Activated naive CD8-positive, alpha-beta T cell (primary cell): Measurements from ENCODE around the gene ZNF121.
"Not testable (repeated sequence)": the region's sequence is repeated elsewhere in the genome, so short reads cannot be mapped to it uniquely, and the experiment has no call there.

Source experiments
- H3K27ac Mint-ChIP-seq: one replicate; pipeline ENCODE4 v1.8.0; 2021; ENCODE audit warnings: mixed read lengths
- H3K27me3 Mint-ChIP-seq: one replicate; pipeline ENCODE4 v1.8.0; 2021; ENCODE audit warnings: mixed read lengths
- H3K36me3 Mint-ChIP-seq: one replicate; pipeline ENCODE4 v1.8.0; 2021; ENCODE audit warnings: mixed read lengths
- H3K4me1 Mint-ChIP-seq: one replicate; pipeline ENCODE4 v1.8.0; 2021; ENCODE audit warnings: low read depth, mixed read lengths
- H3K4me3 Mint-ChIP-seq: one replicate; pipeline ENCODE4 v1.8.0; 2021; ENCODE audit warnings: mild to moderate bottlenecking, mixed read lengths
- H3K9me3 Mint-ChIP-seq: one replicate; pipeline ENCODE4 v1.8.0; 2021; ENCODE audit warnings: low read depth, mixed read lengths

The ZNF121 gene

GRCh38 chr19:9584073-9584833, at the start of gene ZNF121:
Gene ZNF121, minus strand, starts transcription at chr19:9584504. Its CDS starts 16,407 bp downstream, at chr19:9568097.
- peaks cover 22% of the 10 kb centered on the region for H3K36me3 Mint-ChIP-seq
- H3K4me1 Mint-ChIP-seq, result peaks cover 36% of the 10 kb centered on the region
- peak within 1 kb of the TSS; percentile 96 for H3K27ac Mint-ChIP-seq
- peaks cover 2% of the 10 kb centered on the region for H3K27me3 Mint-ChIP-seq
- H3K4me3 Mint-ChIP-seq, result peak within 1 kb of the TSS; percentile 94
- H3K9me3 Mint-ChIP-seq, result no peaks in the 10 kb centered on the region

- H3K27ac Mint-ChIP-seq, result no peak overlapping the region
- peaks cover 4% of the 10 kb centered on the region for H3K4me1 Mint-ChIP-seq
- no peaks in the 10 kb centered on the region for H3K27me3 Mint-ChIP-seq
- no peak overlapping the region for H3K4me3 Mint-ChIP-seq
- H3K9me3 Mint-ChIP-seq, result no peaks in the 10 kb centered on the region
- peaks cover 10% of the 10 kb centered on the region for H3K36me3 Mint-ChIP-seq
Observed at GRCh38 chr19:9627856-9628255, 43.6 kb upstream of the ZNF121 start.

- Mint-ChIP-seq H3K36me3 (peaks cover 12% of the 10 kb centered on the region), H3K4me3 (peak overlapping the region; percentile 76), H3K9me3 (no peaks in the 10 kb centered on the region), H3K4me1 (peaks cover 23% of the 10 kb centered on the region), H3K27me3 (no peaks in the 10 kb centered on the region), H3K27ac (peak overlapping the region; percentile 75)
Observed at GRCh38 chr19:9622531-9622930, 38.2 kb upstream of the ZNF121 start.

- Mint-ChIP-seq H3K27me3 (no peaks in the 10 kb centered on the region), H3K4me3 (peak within 1 kb of the TSS; percentile 99), H3K27ac (peak within 1 kb of the TSS; percentile 100), H3K36me3 (peaks cover 14% of the 10 kb centered on the region), H3K4me1 (peaks cover 23% of the 10 kb centered on the region), H3K9me3 (no peaks in the 10 kb centered on the region)
Observed at GRCh38 chr19:9621156-9622037, 37.1 kb upstream of the ZNF121 start, which contains the start of gene ZNF561. Gene ZNF561, minus strand, starts transcription at chr19:9621232. Its CDS starts 1,776 bp downstream, at chr19:9619456.

GRCh38 chr19:9620842-9621155, 36.5 kb upstream of the ZNF121 start:
- Mint-ChIP-seq H3K27ac (peak overlapping the region; percentile 100), H3K4me3 (peak overlapping the region; percentile 99), H3K4me1 (peaks cover 21% of the 10 kb centered on the region), H3K9me3 (no peaks in the 10 kb centered on the region), H3K27me3 (no peaks in the 10 kb centered on the region), H3K36me3 (peaks cover 14% of the 10 kb centered on the region)

- Mint-ChIP-seq H3K36me3 (peaks cover 33% of the 10 kb centered on the region), H3K4me3 (no peak overlapping the region), H3K9me3 (no peaks in the 10 kb centered on the region), H3K4me1 (peaks cover 8% of the 10 kb centered on the region), H3K27me3 (no peaks in the 10 kb centered on the region), H3K27ac (no peak overlapping the region)
Observed at GRCh38 chr19:9615844-9616243, 31.5 kb upstream of the ZNF121 start.

GRCh38 chr19:9610484-9611113, 26.3 kb upstream of the ZNF121 start:
- Mint-ChIP-seq H3K27ac (no peak overlapping the region), H3K27me3 (no peaks in the 10 kb centered on the region), H3K4me3 (no peak overlapping the region), H3K9me3 (peaks cover 9% of the 10 kb centered on the region), H3K4me1 (peaks cover 1% of the 10 kb centered on the region), H3K36me3 (peaks cover 48% of the 10 kb centered on the region)

GRCh38 chr19:9608912-9609311, 24.6 kb upstream of the ZNF121 start:
- Mint-ChIP-seq H3K9me3 (peaks cover 9% of the 10 kb centered on the region), H3K4me3 (no peak overlapping the region), H3K27ac (no peak overlapping the region), H3K36me3 (peaks cover 42% of the 10 kb centered on the region), H3K27me3 (no peaks in the 10 kb centered on the region), H3K4me1 (no peaks in the 10 kb centered on the region)

- Mint-ChIP-seq H3K36me3 (peaks cover 6% of the 10 kb centered on the region), H3K4me1 (no peaks in the 10 kb centered on the region), H3K9me3 (no peaks in the 10 kb centered on the region), H3K27me3 (peaks cover 6% of the 10 kb centered on the region), H3K27ac (peak overlapping the region; percentile 58), H3K4me3 (no peak overlapping the region)
Observed at GRCh38 chr19:9597027-9597426, 12.7 kb upstream of the ZNF121 start.

- no peak overlapping the region for H3K4me3 Mint-ChIP-seq
- no peak overlapping the region for H3K27ac Mint-ChIP-seq
- H3K4me1 Mint-ChIP-seq, result peaks cover 15% of the 10 kb centered on the region
- H3K9me3 Mint-ChIP-seq, result no peaks in the 10 kb centered on the region
- peaks cover 5% of the 10 kb centered on the region for H3K36me3 Mint-ChIP-seq
- peaks cover 2% of the 10 kb centered on the region for H3K27me3 Mint-ChIP-seq
Observed at GRCh38 chr19:9586764-9587163, 2.5 kb upstream of the ZNF121 start.

- peak overlapping the region; percentile 85 for H3K27ac Mint-ChIP-seq
- not testable (repeated sequence) for H3K9me3 Mint-ChIP-seq, H3K27me3 Mint-ChIP-seq
- peaks cover 34% of the 10 kb centered on the region for H3K36me3 Mint-ChIP-seq
- H3K4me3 Mint-ChIP-seq, result peak overlapping the region; percentile 88
- peaks cover 45% of the 10 kb centered on the region for H3K4me1 Mint-ChIP-seq
Observed at GRCh38 chr19:9582081-9582725, 2.1 kb downstream of the ZNF121 start.

- Mint-ChIP-seq H3K4me3 (peak overlapping the region; percentile 88), H3K27me3 (no peaks in the 10 kb centered on the region), H3K27ac (peak overlapping the region; percentile 83), H3K4me1 (peaks cover 48% of the 10 kb centered on the region), H3K9me3 (peaks cover 3% of the 10 kb centered on the region), H3K36me3 (peaks cover 44% of the 10 kb centered on the region)
Observed at GRCh38 chr19:9580728-9581127, 3.6 kb downstream of the ZNF121 start.

GRCh38 chr19:9570255-9570654, 14.0 kb downstream of the ZNF121 start:
- peaks cover 30% of the 10 kb centered on the region for H3K9me3 Mint-ChIP-seq
- peaks cover 61% of the 10 kb centered on the region for H3K36me3 Mint-ChIP-seq
- no peak overlapping the region for H3K4me3 Mint-ChIP-seq
- no peaks in the 10 kb centered on the region for H3K27me3 Mint-ChIP-seq
- H3K27ac Mint-ChIP-seq, result no peak overlapping the region
- H3K4me1 Mint-ChIP-seq, result peaks cover 8% of the 10 kb centered on the region

- H3K36me3 Mint-ChIP-seq, result peaks cover 61% of the 10 kb centered on the region
- H3K27ac Mint-ChIP-seq, result no peak overlapping the region
- no peak overlapping the region for H3K4me3 Mint-ChIP-seq
- no peaks in the 10 kb centered on the region for H3K27me3 Mint-ChIP-seq
- H3K9me3 Mint-ChIP-seq, result peaks cover 22% of the 10 kb centered on the region
- no peaks in the 10 kb centered on the region for H3K4me1 Mint-ChIP-seq
Observed at GRCh38 chr19:9566729-9567128, 17.6 kb downstream of the ZNF121 start.
